ENCODE data around the gene SWSAP1.
A peak's percentile ranks its signal among the peaks of the same experiment; 100 is the strongest.
"Not testable (repeated sequence)": the region's sequence is repeated elsewhere in the genome, so short reads cannot be mapped to it uniquely, and the experiment has no call there.

Gene SWSAP1

GRCh38 chr19:11374433-11375142 is at the start of gene SWSAP1:
Gene SWSAP1 (plus strand): TSS chr19:11374666. CDS start chr19:11374681, 15 bp downstream.
- DNase-seq, result peak; percentile 99

GRCh38 chr19:11324748-11325389 is 49.6 kb upstream of the SWSAP1 start:
- no peak for DNase-seq

GRCh38 chr19:11325544-11325943 is 48.9 kb upstream of the SWSAP1 start:
- no peak for DNase-seq

GRCh38 chr19:11330127-11330526 is 44.3 kb upstream of the SWSAP1 start:
- no peak for DNase-seq

GRCh38 chr19:11331502-11331901 is 43.0 kb upstream of the SWSAP1 start:
- DNase-seq, result no peak

- DNase-seq, result no peak
Measured at GRCh38 chr19:11332822-11333221, 41.6 kb upstream of the SWSAP1 start.

GRCh38 chr19:11333838-11334237 is 40.6 kb upstream of the SWSAP1 start:
- DNase-seq, result not testable (repeated sequence)

GRCh38 chr19:11335449-11336146 is 38.9 kb upstream of the SWSAP1 start:
- no peak for DNase-seq

GRCh38 chr19:11337080-11337479 is 37.4 kb upstream of the SWSAP1 start:
- no peak for DNase-seq

- no peak for DNase-seq
Measured at GRCh38 chr19:11338121-11338520, 36.3 kb upstream of the SWSAP1 start.

- no peak for DNase-seq
Measured at GRCh38 chr19:11338569-11339253, 35.8 kb upstream of the SWSAP1 start.

GRCh38 chr19:11339254-11340098 is 35.0 kb upstream of the SWSAP1 start, which contains the start of gene RAB3D:
Gene RAB3D (minus strand): TSS chr19:11339657. CDS start chr19:11337399, 2,258 bp downstream.
- DNase-seq, result peak; percentile 90

- DNase-seq, result not testable (repeated sequence)
Measured at GRCh38 chr19:11340099-11340467, 34.4 kb upstream of the SWSAP1 start.

GRCh38 chr19:11342429-11342828 is 32.0 kb upstream of the SWSAP1 start:
- DNase-seq, result no peak

GRCh38 chr19:11345122-11345803 is 29.2 kb upstream of the SWSAP1 start:
- no peak for DNase-seq

GRCh38 chr19:11346104-11346940 is 28.1 kb upstream of the SWSAP1 start, which contains the start of the genes CCDC159 and TMEM205:
Gene CCDC159 (plus strand): TSS chr19:11346519. CDS start chr19:11346607, 88 bp downstream.
Gene TMEM205 (minus strand): TSS chr19:11346268. CDS start chr19:11345619, 649 bp downstream.
- peak; percentile 99 for DNase-seq

- no peak for DNase-seq
Measured at GRCh38 chr19:11347546-11348039, 26.9 kb upstream of the SWSAP1 start.

GRCh38 chr19:11349171-11349570 is 25.3 kb upstream of the SWSAP1 start:
- no peak for DNase-seq

- not testable (repeated sequence) for DNase-seq
Measured at GRCh38 chr19:11354102-11354501, 20.4 kb upstream of the SWSAP1 start.

Data from NCI-H1092 (cell line).